IPS-15b (cell line): ENCODE measurements around the gene GPC5.

Source experiments
- H3K27me3 ChIP-seq: one replicate; pipeline ENCODE4 v1.6.1; 2013; ENCODE audit warnings: low read length; ENCODE audit not compliant: control insufficient read depth, insufficient read depth
- H3K36me3 ChIP-seq: one replicate; pipeline ENCODE4 v1.6.1; 2013; ENCODE audit warnings: low read length; ENCODE audit not compliant: control insufficient read depth, insufficient read depth
- H3K4me1 ChIP-seq: one replicate; pipeline ENCODE4 v1.6.1; 2013; ENCODE audit warnings: mild to moderate bottlenecking, low read length; ENCODE audit not compliant: control insufficient read depth, insufficient read depth
- H3K4me3 ChIP-seq: one replicate; pipeline ENCODE4 v1.5.1; 2013; ENCODE audit warnings: low read depth, low read length
- H3K9ac ChIP-seq: one replicate; pipeline ENCODE4 v1.6.1; 2013; ENCODE audit warnings: low read depth, mild to moderate bottlenecking, low read length
- H3K9me3 ChIP-seq: one replicate; pipeline ENCODE4 v1.6.1; 2013; ENCODE audit warnings: mild to moderate bottlenecking, low read length; ENCODE audit not compliant: control insufficient read depth, insufficient read depth

The GPC5 gene

DNA sequence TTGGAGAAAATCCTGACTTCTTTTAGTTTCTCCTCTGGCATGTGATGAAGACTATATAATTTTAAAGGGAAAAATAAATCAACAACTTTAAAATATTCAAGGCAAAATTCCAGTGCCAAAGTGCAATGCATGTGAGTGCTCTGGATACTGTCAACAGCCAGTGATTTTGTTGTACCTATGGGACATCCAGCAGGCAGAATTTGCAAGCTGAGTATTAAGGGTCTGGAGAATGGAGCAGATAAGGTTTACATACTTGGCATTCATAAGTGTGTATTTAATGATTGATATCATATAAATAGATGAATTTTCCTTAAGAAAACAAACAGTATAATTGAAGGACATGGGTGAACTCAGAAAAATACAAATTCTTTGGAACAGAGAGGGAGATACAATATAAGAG is 703.4 kb downstream of the GPC5 start:
- Histone ChIP-seq H3K4me3 (no peak overlapping the region), H3K4me1 (no peaks in the 10 kb centered on the region), H3K9me3 (no peaks in the 10 kb centered on the region), H3K36me3 (no peaks in the 10 kb centered on the region), H3K9ac (no peak overlapping the region), H3K27me3 (no peaks in the 10 kb centered on the region)

DNA sequence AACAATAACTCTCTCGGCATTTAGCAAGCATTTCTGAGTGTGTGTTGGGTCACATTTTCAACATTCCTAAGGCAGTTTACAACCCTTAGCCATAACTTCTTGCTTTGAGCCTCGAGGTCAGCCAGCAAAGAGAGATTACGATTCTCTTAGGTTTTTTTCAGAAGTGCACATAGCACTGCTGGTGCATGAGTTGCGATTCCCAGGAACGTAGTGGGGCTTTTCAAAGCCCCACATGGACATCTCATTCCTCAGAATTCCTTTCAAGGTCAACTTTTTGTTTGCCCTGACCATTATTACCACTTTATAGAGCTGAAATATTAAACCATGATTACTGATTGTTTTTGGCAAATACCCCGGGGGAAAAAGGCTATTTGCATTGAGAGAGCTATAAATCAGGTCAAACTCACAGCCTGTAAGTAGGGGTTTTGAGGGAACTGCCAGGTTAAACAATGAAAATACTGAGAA is 705.3 kb downstream of the GPC5 start:
- Histone ChIP-seq H3K9me3 (no peaks in the 10 kb centered on the region), H3K4me1 (no peaks in the 10 kb centered on the region), H3K27me3 (no peaks in the 10 kb centered on the region), H3K4me3 (no peak overlapping the region), H3K9ac (no peak overlapping the region), H3K36me3 (no peaks in the 10 kb centered on the region)

DNA sequence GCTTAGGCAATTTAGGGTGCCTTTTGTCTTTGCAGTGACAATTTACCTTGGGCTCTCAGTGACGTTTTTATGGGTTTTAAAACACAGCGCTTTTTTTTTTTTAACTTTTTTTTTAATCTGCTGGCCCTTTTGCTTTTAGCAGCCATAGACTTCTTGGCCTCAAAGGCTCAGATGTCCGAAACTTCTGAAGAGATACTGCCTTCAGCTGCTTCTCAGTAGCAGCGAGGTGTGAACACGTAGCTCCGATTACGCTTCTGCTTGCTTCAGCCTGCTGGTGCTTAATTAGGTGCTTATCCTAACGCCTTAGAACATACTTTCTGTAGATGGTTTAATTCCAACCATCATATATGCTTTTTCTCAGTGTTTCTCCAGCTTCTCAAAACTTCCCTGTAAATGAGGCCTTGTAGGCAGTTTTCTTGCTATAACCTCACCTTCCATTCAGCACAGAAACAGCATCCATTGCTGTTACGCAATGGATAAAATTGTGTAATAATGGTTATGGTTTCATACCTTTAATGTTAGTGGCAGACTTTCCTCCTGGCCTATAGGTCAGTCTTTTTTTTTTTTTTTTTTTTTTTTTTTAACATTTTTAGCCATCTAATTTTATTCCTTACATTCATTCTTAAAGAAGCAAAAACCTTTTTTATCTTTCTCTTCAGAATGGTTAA is 723.9 kb downstream of the GPC5 start:
- H3K36me3 ChIP-seq = no peaks in the 10 kb centered on the region
- H3K4me1 ChIP-seq = no peaks in the 10 kb centered on the region
- H3K27me3 ChIP-seq = no peaks in the 10 kb centered on the region
- no peaks in the 10 kb centered on the region for H3K9me3 ChIP-seq
- H3K4me3 ChIP-seq = no peak overlapping the region
- no peak overlapping the region for H3K9ac ChIP-seq

DNA sequence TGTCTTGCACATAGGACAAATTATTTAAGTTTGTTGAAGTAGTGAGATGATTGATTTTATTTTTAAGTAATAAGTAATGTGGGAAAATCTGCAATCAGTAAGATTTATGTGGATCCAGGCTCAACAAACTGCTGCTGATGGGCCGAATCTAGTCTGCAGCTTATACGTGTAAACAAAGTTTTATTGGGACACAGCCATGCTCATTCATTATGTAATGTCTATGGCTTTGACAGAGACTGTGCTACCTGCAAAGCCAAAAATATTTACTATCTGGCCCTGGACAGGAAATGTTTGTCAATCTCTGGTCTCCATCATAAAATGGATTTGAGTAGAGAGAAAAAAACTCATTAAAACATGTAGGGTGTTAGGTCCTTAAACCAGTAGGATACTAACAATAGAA is 728.0 kb downstream of the GPC5 start:
- Histone ChIP-seq H3K4me3 (no peak overlapping the region), H3K9me3 (no peaks in the 10 kb centered on the region), H3K4me1 (no peaks in the 10 kb centered on the region), H3K27me3 (no peaks in the 10 kb centered on the region), H3K9ac (no peak overlapping the region), H3K36me3 (no peaks in the 10 kb centered on the region)

DNA sequence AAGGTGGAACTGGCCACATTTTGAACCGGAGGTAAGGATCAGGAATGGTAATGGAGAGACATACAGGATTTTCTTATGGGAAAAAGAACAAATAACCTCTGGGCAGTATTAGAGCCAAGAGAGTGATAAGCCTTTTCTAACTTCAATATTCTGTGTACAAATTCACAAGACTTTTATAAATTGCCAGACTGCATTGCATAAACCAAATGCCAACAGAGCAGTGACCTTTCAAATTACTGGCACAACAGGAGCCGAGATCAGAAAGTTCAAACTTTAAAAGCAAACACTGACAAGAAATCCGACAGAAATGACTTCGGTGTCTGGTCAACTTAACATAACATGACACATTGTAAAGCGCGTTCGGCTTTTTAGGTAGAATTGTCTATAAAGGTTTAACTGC is 737.1 kb downstream of the GPC5 start:
- Histone ChIP-seq H3K4me3 (no peak overlapping the region), H3K9ac (no peak overlapping the region), H3K27me3 (no peaks in the 10 kb centered on the region), H3K4me1 (no peaks in the 10 kb centered on the region), H3K36me3 (no peaks in the 10 kb centered on the region), H3K9me3 (no peaks in the 10 kb centered on the region)

DNA sequence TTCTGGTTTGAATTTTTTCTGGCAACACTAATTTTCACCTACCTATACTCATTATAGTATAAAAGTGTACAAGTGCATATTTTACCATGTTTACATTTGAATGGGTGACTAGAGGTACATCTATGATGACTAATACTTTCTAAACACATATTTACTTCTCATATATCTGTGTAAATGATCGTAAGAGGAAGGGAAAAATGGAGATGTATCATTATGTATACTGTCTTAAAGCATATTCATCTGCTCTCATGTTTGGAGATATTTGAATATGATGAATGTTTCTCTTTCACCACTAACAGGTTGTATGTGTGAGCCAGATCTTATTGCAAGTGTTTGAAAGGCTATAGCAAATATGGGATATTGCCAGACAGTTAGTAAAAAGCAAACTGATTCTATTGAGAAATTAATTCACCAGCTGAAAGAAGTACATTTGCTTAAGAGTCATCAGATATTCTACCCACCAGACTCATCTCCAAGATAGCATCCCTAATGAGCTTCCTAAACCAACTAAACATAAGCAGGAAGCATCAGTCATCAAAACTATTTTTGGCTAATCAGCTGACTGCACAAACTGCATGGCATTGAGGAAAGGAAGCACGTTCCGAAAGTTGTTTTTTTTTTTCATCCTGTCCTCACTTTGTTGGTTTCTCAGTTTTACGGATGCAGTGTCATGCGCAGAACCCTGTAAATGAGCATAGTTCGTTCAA is 738.2 kb downstream of the GPC5 start:
- Histone ChIP-seq H3K36me3 (no peaks in the 10 kb centered on the region), H3K27me3 (no peaks in the 10 kb centered on the region), H3K4me1 (no peaks in the 10 kb centered on the region), H3K9me3 (no peaks in the 10 kb centered on the region), H3K9ac (no peak overlapping the region), H3K4me3 (no peak overlapping the region)

DNA sequence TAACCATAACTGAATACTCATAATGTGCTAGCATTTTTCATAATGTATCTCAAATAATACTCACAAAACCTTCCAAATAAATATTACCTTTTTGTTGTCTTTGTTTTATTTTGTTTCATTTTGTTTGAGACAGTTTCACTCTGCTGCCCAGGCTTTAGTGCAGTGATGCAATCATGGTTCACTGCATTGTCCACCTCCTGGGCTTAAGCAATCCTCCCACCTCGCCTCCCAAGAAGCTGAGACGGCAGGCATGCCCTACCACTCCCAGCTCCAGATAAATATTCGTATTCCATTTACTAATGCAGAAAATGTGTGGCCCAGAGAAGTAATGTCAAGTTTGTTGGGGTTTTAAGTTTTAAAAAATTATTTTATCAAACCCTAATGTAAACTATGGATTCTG is 739.1 kb downstream of the GPC5 start:
- Histone ChIP-seq H3K36me3 (no peaks in the 10 kb centered on the region), H3K9me3 (no peaks in the 10 kb centered on the region), H3K4me3 (no peak overlapping the region), H3K9ac (no peak overlapping the region), H3K4me1 (no peaks in the 10 kb centered on the region), H3K27me3 (no peaks in the 10 kb centered on the region)

DNA sequence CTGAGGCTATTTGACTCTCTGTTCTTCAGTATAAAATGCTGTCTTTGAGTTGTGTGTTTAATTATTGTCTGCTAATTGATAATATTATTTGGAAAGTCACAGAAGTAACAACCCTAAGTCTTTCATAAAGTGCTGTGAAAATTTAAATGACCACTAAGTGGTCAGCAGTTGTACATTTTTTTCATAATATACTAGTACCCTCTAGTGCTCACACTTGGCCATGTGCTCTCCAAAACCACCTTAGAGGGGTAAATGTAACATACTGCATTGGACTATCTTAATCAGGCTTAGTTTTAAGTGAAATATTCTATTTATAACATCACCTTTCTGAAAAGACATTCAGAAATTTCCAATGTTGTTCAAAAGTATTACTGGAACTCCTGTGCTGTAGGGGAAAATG is 745.3 kb downstream of the GPC5 start:
- Histone ChIP-seq H3K36me3 (no peaks in the 10 kb centered on the region), H3K4me1 (no peaks in the 10 kb centered on the region), H3K4me3 (no peak overlapping the region), H3K9me3 (no peaks in the 10 kb centered on the region), H3K27me3 (no peaks in the 10 kb centered on the region), H3K9ac (no peak overlapping the region)

DNA sequence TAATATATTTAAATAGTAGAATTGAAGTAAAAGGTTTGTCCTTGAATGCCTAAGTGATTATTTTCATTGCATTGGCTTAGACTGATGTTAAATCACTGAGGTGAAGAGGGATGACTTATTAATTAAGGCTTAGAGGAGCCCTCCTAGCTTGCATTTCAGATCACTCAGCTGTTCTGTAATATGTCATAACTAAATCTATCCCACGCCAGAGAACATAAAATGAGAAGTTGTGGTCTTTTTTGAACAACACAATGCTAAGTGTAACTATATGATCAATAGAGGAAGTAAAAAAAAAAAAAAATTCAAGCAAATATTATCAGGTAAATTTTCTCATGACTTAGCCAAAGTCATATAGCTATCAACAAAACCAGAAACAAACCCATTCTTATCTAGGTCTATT is 752.2 kb downstream of the GPC5 start:
- no peaks in the 10 kb centered on the region for H3K27me3 ChIP-seq
- no peaks in the 10 kb centered on the region for H3K9me3 ChIP-seq
- no peak overlapping the region for H3K9ac ChIP-seq
- H3K4me1 ChIP-seq = no peaks in the 10 kb centered on the region
- no peak overlapping the region for H3K4me3 ChIP-seq
- H3K36me3 ChIP-seq = no peaks in the 10 kb centered on the region

DNA sequence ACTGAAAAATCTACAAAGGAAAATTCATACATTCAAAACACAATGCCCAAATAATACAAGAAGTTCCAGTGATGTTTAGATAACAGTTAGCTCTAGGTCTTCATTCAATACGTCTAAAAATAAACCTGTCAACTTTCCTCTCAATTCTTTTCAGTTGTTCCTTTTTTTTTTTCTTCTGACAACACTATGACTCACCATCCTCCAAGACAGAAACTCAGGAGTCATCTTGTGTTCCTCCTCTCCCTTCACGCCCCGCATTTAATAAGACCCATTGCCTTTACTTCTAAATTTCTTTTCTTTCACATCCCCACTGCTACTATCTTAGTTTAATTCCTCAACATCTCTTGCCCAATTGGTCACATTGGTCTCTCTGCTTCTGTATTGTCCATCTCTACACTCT is 759.9 kb downstream of the GPC5 start:
- no peaks in the 10 kb centered on the region for H3K9me3 ChIP-seq
- no peaks in the 10 kb centered on the region for H3K4me1 ChIP-seq
- H3K27me3 ChIP-seq = no peaks in the 10 kb centered on the region
- no peaks in the 10 kb centered on the region for H3K36me3 ChIP-seq
- H3K9ac ChIP-seq = no peak overlapping the region
- no peak overlapping the region for H3K4me3 ChIP-seq

DNA sequence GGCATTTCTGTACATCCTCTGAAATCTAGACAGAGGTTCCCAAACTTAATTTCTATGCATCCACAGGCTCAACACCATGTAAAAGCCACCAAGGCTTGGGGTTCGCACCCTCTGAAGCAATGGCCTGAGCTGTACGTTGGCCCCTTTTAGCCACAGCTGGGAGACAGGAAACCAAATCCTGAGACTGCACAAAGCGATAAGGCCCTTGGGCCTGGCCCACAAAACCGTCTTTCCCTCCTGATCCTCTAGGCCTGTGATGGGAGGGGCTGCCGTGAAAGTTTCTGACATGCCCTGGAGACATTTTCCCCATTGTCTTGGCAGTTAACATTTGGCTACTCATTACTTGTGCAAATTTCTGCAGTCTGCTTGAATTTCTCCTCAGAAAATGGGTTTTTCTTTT is 766.4 kb downstream of the GPC5 start:
- no peak overlapping the region for H3K4me3 ChIP-seq
- H3K4me1 ChIP-seq = no peaks in the 10 kb centered on the region
- H3K9me3 ChIP-seq = no peaks in the 10 kb centered on the region

DNA sequence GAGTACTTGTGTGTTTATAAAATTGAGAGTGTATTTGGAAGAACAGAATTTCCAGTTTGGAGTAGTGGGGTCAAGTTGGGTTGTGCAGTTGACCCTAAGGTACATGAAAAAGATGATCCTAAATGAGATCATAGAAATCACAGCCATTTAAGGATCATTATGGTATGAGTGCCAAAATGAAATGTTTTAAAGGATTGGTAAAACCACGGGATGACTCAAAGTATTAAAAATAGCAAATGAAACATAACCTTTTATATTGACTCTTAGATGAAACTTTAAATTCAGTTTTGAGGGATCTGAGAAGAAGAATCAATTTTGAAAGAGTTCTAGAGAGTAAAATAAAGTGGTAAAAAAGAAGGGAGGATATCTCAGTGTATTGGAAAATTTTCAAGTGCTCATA is 773.8 kb downstream of the GPC5 start:
- Histone ChIP-seq H3K4me3 (no peak overlapping the region), H3K9me3 (no peaks in the 10 kb centered on the region), H3K4me1 (no peaks in the 10 kb centered on the region), H3K27me3 (no peaks in the 10 kb centered on the region), H3K9ac (no peak overlapping the region), H3K36me3 (no peaks in the 10 kb centered on the region)

More for the DNA sequence above, 766.4 kb downstream of the GPC5 start:
- Histone ChIP-seq H3K36me3 (no peaks in the 10 kb centered on the region), H3K9ac (no peak overlapping the region), H3K27me3 (no peaks in the 10 kb centered on the region)
